Esophagus muscularis mucosa (tissue), 4 donors: Measurements from ENCODE around the gene SP110. TPM values are rescaled to one million over a fixed set of nuclear protein-coding genes. Genes with fewer than 3 reads are reported as not detected.

Experiments used
- DNase-seq: peaks from one replicate; pipeline ENCODE4 v3.0.0-alpha.2; 2017; ENCODE audit errors: extremely low spot score
- H3K27ac ChIP-seq, 4 donors: fragments of 200-600 bp; sonication (generic); replicated peaks in 1 of 4; 1 replicate in 3 of 4; 2 replicates in 1 of 4; pipeline ENCODE4 v1.5.1; 2016 to 2019; ENCODE audit warnings: mild to moderate bottlenecking in 1 of 4
- H3K27me3 ChIP-seq, 4 donors: fragments of 200-600 bp; sonication (generic); one replicate each; pipeline versions ENCODE4 v1.5.1 to v1.6.0; 2016 to 2019
- H3K36me3 ChIP-seq, 4 donors: fragments of 200-600 bp; sonication (generic); one replicate each; pipeline ENCODE4 v1.5.1; 2016 to 2019
- H3K4me1 ChIP-seq, 4 donors: fragments of 200-600 bp; sonication (generic); one replicate each; pipeline ENCODE4 v1.5.1; 2016 to 2019
- H3K4me3 ChIP-seq, 4 donors: fragments of 200-600 bp; sonication (generic); 1 replicate in 2 of 4; 2 replicates in 2 of 4; pipeline ENCODE4 v1.5.1; 2016 to 2019; ENCODE audit warnings: mild to moderate bottlenecking in 4 of 4, moderate library complexity in 1 of 4
- H3K9me3 ChIP-seq, 4 donors: fragments of 200-600 bp; sonication (generic); 1 replicate in 3 of 4; 2 replicates in 1 of 4; pipeline ENCODE4 v1.5.1; 2016 to 2019
- CTCF ChIP-seq, 3 experiments: fragments of 200-600 bp in 2 of 3; fragments of 450-650 bp in 1 of 3; sonication (generic) in 2 of 3; IDR thresholded peaks; one replicate each; pipeline ENCODE4 v1.5.1; 2017 to 2019; ENCODE audit warnings: antibody characterized with exemption in 3 of 3, mild to moderate bottlenecking in 2 of 3, moderate library complexity in 1 of 3
- EP300 ChIP-seq: sonication (generic); formaldehyde crosslinking; IDR thresholded peaks from one replicate; pipeline ENCODE4 v1.6.1; 2017; ENCODE audit warnings: antibody characterized with exemption
- POLR2A ChIP-seq: fragments of 450-650 bp; IDR thresholded peaks from one replicate; pipeline ENCODE4 v1.6.1; 2017; ENCODE audit warnings: antibody characterized with exemption, moderate library complexity, mild to moderate bottlenecking, low read depth
- POLR2AphosphoS5 ChIP-seq, 2 donors: sonication (generic); formaldehyde crosslinking; IDR thresholded peaks; one replicate each; pipeline ENCODE4 v1.6.1; 2017; ENCODE audit warnings: antibody characterized with exemption in 2 of 2
- WGBS: methylation state at CpG from one replicate; pipeline ENCODE4 v1.1.5; 2018; 5-methylcytosine and 5-hydroxymethylcytosine counted together
- intact Hi-C: fragments of 100-400 bp; cut with DNase I; formaldehyde crosslinking; loops from one replicate; pipeline ENCODE4 v1.15.1; 2023
- total RNA-seq, 4 donors: library from RNA; depleted of rRNA; stranded (reverse); fragments of >200 nt; gene quantifications; one replicate each; pipeline versions ENCODE4 v1.1.0 to v1.2.1, GENCODE V29; 2016

SP110 gene
- total RNA-seq, 4 donors from 2014 or later: 14.5 to 24.9 (median 18.8) TPM

GRCh38 chr2:230254152-230254881 lies 34.5 kb upstream of the SP110 start:
- intact Hi-C loops: no loop called here
- Histone ChIP-seq H3K27me3 (no peaks in the 10 kb centered on the region), H3K4me3 (no peak overlapping the region), H3K36me3 (no peaks in the 10 kb centered on the region), H3K9me3 (no peaks in the 10 kb centered on the region), H3K27ac (no peak overlapping the region), H3K4me1 (peaks cover 0 to 11% (median 0%) of the 10 kb centered on the region in 4 donors)
- DNase-seq: no peak
- WGBS: 73% methylated on average over 4 of the region's 4 CpGs
- no peak for TF ChIP-seq POLR2AphosphoS5 (IDR thresholded peaks at IDR 0.05)
- TF ChIP-seq EP300: no peak
- no peak for TF ChIP-seq CTCF (IDR thresholded peaks at IDR 0.05)
- no peak for TF ChIP-seq POLR2A

GRCh38 chr2:230250231-230250630 lies 30.4 kb upstream of the SP110 start:
- H3K9me3 ChIP-seq: no peaks in the 10 kb centered on the region
- TF ChIP-seq POLR2AphosphoS5 (IDR thresholded peaks at IDR 0.05): no peak
- TF ChIP-seq EP300: no peak
- no peak for TF ChIP-seq POLR2A
- TF ChIP-seq CTCF (IDR thresholded peaks at IDR 0.05): no peak
- H3K4me1 ChIP-seq: no peaks in the 10 kb centered on the region
- DNase-seq: no peak
- intact Hi-C loops: no loop called here
- H3K27me3 ChIP-seq: no peaks in the 10 kb centered on the region
- no peak overlapping the region for H3K4me3 ChIP-seq
- 95% methylated on average over 2 of the region's 2 CpGs for WGBS
- no peak overlapping the region for H3K27ac ChIP-seq
- no peaks in the 10 kb centered on the region for H3K36me3 ChIP-seq

GRCh38 chr2:230246206-230246605 lies 26.4 kb upstream of the SP110 start:
- intact Hi-C loops: no loop called here
- H3K4me1 ChIP-seq: no peaks in the 10 kb centered on the region
- H3K9me3 ChIP-seq: no peaks in the 10 kb centered on the region
- no peak overlapping the region for H3K27ac ChIP-seq
- H3K4me3 ChIP-seq: no peak overlapping the region
- TF ChIP-seq POLR2A (no peak), POLR2AphosphoS5 (IDR thresholded peaks at IDR 0.05) (no peak), CTCF (IDR thresholded peaks at IDR 0.05) (no peak), EP300 (no peak)
- H3K36me3 ChIP-seq: no peaks in the 10 kb centered on the region
- DNase-seq: no peak
- WGBS: 70% methylated on average over 3 of the region's 3 CpGs
- peaks cover 0 to 3% (median 0%) of the 10 kb centered on the region in 4 donors for H3K27me3 ChIP-seq

- DNase-seq: no peak
- Histone ChIP-seq H3K27me3 (peaks cover 0 to 6% (median 0%) of the 10 kb centered on the region in 4 donors), H3K36me3 (no peaks in the 10 kb centered on the region), H3K9me3 (no peaks in the 10 kb centered on the region), H3K4me3 (no peak overlapping the region), H3K27ac (no peak overlapping the region), H3K4me1 (no peaks in the 10 kb centered on the region)
- intact Hi-C loops: no loop called here
- 89% methylated on average over 2 of the region's 2 CpGs for WGBS
- no peak for TF ChIP-seq EP300
- TF ChIP-seq POLR2A: no peak
- TF ChIP-seq CTCF (IDR thresholded peaks at IDR 0.05): no peak
- no peak for TF ChIP-seq POLR2AphosphoS5 (IDR thresholded peaks at IDR 0.05)
These were observed 24.4 kb upstream of the SP110 start for GRCh38 chr2:230244211-230244610.

GRCh38 chr2:230234845-230235244 lies 15.1 kb upstream of the SP110 start:
- no peak overlapping the region for H3K4me3 ChIP-seq
- H3K27me3 ChIP-seq: no peaks in the 10 kb centered on the region
- H3K36me3 ChIP-seq: no peaks in the 10 kb centered on the region
- DNase-seq: no peak
- H3K9me3 ChIP-seq: peaks cover 0 to 14% (median 0%) of the 10 kb centered on the region in 4 donors
- WGBS: 82% methylated on average over 3 of the region's 3 CpGs
- intact Hi-C loops: no loop called here
- no peak for TF ChIP-seq POLR2A
- H3K4me1 ChIP-seq: no peaks in the 10 kb centered on the region
- no peak overlapping the region for H3K27ac ChIP-seq
